GM18502 (cell line): ENCODE measurements around the gene RAB6A.
"Not testable (repeated sequence)": the region's sequence is repeated elsewhere in the genome, so short reads cannot be mapped to it uniquely, and the experiment has no call there.

ENCODE experiments used
- ATAC-seq: cut with Tn5 transposase; IDR thresholded peaks from one replicate; pipeline ENCODE4 v1.9.1; 2021; ENCODE audit warnings: mild to moderate bottlenecking; ENCODE audit not compliant: unreplicated experiment, poor library complexity

The RAB6A gene

GRCh38 chr11:73760679-73761402 is at the start of gene RAB6A:
Gene RAB6A, minus strand, starts transcription at chr11:73761074. Its CDS starts 439 bp downstream, at chr11:73760635.
- peak; percentile 94 for ATAC-seq

DNA sequence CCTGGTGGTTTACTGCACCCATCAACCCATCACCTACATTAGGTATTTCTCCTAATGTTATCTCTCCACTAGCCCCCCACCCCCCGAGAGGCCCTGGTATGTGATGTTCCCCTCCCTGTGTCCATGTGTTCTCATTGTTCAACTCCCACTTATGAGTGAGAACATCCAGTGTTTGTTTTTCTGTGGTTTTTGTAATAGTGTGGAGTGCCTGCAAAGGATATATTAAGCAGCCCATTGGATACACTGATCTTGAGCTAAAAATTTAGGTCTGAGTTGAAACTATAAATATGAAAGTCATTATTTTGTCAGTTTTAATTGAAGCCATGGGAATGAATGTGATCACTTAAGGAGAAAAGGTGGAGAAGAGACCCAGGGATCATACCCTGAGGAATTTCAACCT is 49.8 kb upstream of the RAB6A start:
- ATAC-seq: no peak

- no peak for ATAC-seq
Measured at GRCh38 chr11:73808052-73808451, 47.2 kb upstream of the RAB6A start.

DNA sequence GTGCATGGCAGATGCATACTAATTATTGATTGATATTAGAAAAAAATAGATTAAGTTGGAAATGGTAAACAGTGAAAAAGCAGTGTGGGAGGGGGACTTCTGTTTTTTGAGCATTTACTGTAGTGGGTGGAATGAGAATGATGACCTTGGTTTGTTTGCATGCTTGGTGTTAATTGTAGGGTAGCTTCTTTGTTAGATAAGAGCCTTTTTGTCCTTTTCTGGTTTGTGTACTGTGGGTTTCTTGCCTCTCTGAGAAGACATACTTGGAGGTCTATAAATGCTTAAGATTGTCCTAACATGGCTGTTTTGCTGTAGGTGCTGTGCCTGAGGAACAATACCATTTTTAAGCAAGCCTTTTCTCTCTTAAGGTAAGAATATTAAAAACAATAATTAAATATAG is 43.8 kb upstream of the RAB6A start:
- ATAC-seq: no peak

DNA sequence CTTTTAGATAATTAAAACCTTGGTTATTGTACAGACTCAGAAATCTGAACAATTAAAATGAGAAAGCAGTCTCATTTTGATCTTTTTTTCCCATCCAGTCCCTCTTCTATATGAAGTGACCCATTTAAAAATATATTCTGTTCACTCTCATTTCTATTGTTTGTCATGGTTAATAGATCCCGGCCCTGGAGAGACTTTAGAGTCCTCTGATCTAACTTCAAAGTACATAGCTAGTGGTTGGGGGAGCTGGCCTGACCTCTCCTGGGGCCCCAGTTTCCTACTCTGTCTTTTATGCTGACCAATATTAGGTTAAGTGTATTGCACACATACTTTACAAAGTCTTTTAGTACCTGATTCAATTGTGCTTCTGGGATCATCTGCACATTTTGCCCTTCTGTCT is 40.3 kb upstream of the RAB6A start:
- no peak for ATAC-seq

DNA sequence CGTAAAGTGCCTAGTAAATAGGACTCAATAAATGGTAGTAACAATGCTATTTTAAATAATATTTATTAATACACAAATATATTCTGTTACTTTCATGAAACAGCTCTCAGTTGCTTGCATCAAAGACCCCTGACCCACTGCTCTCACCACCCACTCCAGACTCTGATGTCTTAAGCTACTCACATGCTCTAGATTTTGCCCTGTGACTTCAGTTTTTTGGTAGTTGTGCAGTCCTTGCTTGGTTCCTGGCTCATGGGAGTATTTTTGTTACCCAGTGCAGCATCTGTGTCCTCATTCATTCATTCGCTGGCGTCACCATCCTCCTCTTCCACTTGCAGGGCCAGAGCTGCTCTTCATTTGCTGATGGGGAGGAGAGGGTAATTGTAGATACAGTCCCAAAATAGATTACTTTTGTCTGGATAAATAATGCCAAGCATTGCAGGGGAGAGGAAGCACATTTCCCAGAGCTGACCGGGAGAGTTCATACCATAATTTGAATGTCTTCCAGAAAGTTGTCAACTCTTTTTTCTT is 39.5 kb upstream of the RAB6A start:
- ATAC-seq: no peak

DNA sequence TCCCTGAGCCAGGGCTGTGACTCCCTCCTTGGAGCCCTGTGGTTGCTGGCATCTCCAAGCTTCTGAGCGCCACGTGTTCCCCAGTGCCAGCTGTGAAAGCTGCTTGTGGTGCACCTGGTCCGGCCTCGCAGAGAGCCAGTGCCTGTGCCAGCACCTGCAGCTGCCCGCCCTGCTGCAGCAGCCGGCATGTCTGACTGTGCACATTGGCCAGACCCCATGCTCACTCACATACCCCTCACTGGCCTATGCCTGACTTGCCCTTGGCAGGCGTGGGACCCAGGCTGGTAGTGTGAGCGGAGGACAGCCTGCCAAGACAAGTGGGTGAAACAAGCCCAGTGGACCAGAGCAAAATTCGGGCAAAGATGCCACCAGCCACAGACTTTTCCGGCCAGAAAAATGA is 36.6 kb upstream of the RAB6A start:
- ATAC-seq: no peak

- no peak for ATAC-seq
Measured at GRCh38 chr11:73795925-73796632, 35.2 kb upstream of the RAB6A start.

- no peak for ATAC-seq
Measured at GRCh38 chr11:73792584-73792983, 31.7 kb upstream of the RAB6A start.

DNA sequence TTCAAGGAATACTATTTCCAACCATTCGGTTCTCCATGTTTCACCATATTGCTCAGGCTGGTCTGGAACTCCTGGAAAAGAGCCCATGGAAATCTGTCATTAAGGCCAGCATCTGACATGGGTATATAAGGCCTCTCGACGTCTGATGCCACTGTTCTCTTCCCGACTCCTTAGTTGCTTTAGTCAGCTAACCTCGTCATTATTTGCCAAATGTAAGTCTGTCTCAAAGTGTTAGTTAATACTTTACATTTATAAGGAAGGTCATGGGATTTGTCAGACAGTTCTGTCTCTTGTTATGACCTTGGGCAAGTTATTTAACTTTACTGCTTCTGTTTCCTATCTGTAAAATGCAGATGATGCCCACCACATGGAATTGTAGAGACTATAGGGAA is 28.4 kb upstream of the RAB6A start:
- ATAC-seq: no peak

DNA sequence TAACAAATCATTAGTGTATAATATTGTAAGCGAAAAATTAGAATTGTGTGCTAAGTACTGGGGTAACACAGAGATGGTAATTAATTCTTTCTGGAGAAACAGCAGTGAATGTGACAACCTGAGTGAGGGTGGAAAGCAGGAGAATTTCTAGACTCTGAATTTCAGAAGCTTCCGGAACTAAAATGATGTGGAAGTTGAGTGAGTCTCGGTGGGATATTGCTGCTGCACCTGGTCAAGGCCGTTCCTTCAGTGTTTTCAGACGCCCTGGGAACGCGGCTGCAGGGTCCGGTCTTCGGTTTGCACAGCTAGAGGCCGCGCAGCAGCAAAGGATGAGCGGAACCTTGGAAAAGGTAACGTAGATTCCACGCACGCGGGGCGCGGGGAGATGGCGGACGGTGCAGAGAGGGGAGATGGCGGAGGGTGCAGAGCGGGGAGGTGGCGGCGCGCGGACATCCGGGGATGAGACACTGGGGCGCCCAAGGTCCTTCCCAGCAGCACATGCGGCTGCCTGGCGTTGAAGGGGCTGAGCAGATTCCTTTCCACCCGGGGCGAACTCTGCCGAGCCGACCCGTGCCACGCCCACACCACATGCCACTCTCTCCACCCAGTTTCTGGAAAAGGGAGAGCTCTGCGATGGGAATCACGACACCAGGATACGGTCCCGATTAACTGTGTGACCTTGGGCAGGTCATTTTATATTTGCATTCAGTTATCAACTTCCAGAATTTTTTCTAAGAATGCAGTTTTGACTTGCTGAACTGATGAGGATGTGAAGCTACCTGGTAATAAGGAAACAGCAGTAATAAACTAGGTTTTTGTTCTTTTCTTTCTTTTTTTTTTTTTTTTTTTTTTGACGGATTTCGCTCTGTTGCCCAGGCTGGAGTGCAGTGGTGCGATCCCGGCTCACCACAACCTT is 27.0 kb upstream of the RAB6A start, which contains the start of gene MRPL48:
MRPL48 (plus strand) TSS at position 232 of the 916 bp plus-strand sequence; CDS start at position 330, 98 bp downstream.
- peak; percentile 94 for ATAC-seq

DNA sequence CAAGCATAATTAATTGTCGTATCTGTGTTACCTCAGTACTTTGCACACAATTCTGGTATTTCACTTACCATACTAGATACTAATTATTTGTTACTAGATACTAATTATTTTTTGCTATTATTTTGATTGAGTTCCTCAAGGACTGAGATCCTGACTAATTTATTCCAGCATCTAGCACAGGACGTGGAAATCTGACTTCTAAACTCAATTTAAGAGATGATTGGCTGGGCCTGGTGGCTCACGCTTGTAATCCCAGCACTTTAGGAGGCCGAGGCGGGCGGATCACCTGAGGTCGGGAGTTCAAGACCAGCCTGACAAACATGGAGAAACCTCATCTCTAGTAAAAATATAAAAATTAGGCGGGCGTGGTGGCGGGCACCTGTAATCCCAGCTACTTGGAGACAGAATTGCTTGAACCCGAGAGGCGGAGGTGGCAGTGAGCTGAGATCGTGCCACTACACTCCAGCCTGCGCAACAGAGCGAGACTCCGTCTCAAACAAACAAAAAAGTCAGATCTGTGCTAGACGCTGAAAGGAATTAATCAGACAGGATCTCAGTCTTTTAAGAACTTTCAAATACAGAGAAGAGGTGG is 26.3 kb upstream of the RAB6A start:
- ATAC-seq: no peak

- not testable (repeated sequence) for ATAC-seq
Measured at GRCh38 chr11:73785467-73785866, 24.6 kb upstream of the RAB6A start.

DNA sequence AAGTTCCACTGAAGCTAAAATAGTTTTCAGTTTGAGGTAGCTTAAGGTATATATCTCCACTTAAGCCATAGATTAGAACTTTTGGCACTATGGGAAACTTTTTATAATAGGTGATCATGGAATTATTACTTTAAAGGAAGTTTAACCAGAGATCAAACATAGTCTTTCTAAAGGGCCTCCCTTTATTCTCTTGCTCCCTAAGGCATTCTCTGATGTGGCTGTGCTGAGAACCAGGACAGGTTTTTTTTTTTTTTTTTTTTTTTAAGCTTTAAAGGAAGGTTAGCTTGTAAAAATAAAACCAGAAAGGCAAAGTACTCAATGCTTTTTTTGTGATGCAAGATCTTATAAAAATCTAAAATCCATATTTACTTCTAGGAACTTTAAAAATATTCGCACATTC is 23.9 kb upstream of the RAB6A start:
- ATAC-seq: no peak

DNA sequence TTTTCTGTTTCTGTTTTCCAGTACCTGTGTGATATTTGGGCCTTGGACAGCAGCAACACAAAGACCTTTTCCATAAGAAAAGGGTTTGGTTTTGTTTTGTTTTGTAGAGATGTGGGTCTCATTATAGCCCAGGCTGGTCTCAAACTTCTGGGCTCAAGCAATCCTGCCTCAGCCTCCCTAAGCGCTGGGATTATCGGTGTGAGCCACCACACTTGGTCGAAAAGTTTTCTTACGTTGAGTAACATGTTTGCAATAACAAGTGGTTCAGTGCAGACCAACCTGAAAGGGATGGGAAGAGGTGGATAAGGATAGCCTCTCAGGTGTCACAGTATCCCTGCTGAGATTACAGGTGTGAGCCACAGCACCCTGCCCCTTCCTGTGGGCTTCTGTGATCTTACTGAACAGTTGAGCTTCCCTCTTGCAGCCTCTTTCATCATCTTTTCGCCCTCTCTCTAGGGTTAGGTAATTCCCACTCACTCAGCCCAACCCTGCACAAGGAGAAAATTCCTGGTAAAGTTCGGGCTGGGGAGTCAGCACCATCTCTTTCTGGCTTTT is 23.3 kb upstream of the RAB6A start:
- no peak for ATAC-seq

DNA sequence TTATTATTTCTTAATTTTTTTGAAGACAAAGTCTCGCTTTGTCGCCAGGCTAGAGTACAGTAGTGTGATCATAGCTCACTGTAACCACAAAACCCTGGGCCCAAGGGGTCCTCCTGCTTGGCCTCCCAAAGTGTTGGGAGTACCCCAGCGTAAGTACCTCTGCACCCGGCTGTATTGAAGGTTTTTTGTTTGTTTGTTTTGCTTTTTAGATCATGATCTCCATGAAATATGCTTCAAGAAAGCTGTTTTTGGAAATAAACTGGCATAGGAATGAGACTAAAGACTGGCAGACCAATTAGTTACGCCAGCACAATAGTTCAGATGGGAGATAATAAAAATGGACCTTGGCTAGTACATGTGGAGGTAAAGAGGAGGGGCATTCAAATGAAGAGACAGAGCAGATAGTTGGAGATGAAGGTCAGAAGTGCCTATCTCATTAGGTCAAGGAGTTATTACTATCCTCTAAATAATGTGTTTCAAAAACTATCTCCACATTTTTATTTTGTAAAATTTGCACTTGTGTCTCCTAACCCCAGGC is 22.7 kb upstream of the RAB6A start:
- no peak for ATAC-seq

- ATAC-seq: no peak
Measured at GRCh38 chr11:73781303-73781702, 20.4 kb upstream of the RAB6A start.

- peak; percentile 99 for ATAC-seq
Measured at GRCh38 chr11:73779084-73779902, 18.4 kb upstream of the RAB6A start.

DNA sequence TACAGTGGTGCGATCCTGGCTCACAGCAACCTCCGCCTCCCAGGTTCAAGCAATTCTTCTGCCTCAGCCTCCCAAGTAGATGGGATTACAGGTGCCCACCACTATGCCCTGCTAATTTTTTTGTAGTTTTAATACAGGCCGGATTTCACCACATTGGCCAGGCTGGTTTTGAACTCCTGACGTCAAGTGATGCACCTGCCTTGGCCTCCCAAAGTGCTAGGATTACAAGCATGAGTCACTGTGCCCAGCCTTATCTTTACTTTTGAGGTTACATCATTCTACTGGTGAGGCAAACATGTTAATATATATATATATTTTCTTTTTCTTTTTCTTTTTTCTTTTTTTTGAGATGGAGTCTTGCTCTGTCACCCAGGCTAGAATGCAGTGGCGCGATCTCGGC is 9.9 kb upstream of the RAB6A start:
- ATAC-seq: not testable (repeated sequence)
